Measurements from ENCODE around the gene CAMTA1. TPM values are rescaled to one million over a fixed set of nuclear protein-coding genes. Genes with fewer than 3 reads are reported as not detected.

The CAMTA1 gene
- total RNA-seq, 1 donor from 2014 or later, result 77.6 TPM

DNA sequence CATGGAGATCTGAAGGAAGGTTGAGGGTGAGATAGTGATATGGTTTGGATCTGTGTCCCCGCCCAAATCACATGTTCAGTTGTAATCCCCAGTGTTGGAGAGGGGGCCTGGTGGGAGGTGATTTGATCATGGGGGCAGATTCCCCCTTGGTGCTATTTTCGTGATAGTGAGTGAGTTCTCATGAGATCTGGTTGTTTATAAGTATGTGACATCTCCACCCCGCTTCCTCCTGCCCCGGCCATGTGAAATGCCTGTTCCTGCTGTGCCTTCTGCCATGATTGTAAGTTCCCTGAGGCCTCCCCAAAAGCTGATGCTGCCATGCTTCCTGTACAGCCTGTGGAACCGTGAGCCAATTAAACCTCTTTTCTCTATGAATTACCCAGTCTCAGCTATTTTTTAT is 533.9 kb downstream of the CAMTA1 start:
- Mint-ChIP-seq H3K4me3 (ENCODE audit: unreplicated experiment) (no peak overlapping the region), H3K36me3 (ENCODE audit: low read depth, unreplicated experiment) (no peaks in the 10 kb centered on the region), H3K27ac (ENCODE audit: unreplicated experiment) (no peak overlapping the region), H3K9me3 (ENCODE audit: unreplicated experiment) (peaks cover 6% of the 10 kb centered on the region), H3K4me1 (ENCODE audit: low read depth, unreplicated experiment) (peaks cover 2% of the 10 kb centered on the region), H3K27me3 (ENCODE audit: low read depth, unreplicated experiment) (no peaks in the 10 kb centered on the region)
- Histone ChIP-seq H3K9ac (ENCODE audit: low read length) (no peak overlapping the region), H3K9me3 (ENCODE audit: insufficient read depth, low read depth, low read length) (no peaks in the 10 kb centered on the region), H3K36me3 (ENCODE audit: insufficient read depth, low read length) (no peaks in the 10 kb centered on the region), H4K20me1 (ENCODE audit: insufficient read depth, low read length) (no peaks in the 10 kb centered on the region), H3K27ac (ENCODE audit: low read depth, low read length) (no peak overlapping the region), H3K4me1 (ENCODE audit: insufficient read depth, low read length) (no peaks in the 10 kb centered on the region), H3K79me2 (ENCODE audit: insufficient read depth, low read length) (no peaks in the 10 kb centered on the region), H3K4me2 (ENCODE audit: low read length) (no peak overlapping the region), H3K27me3 (ENCODE audit: insufficient read depth, low read length) (no peaks in the 10 kb centered on the region), H3K4me3 (ENCODE audit: insufficient read depth, low read depth, low read length) (no peak overlapping the region), H2AFZ (ENCODE audit: low read depth, low read length) (no peak overlapping the region)
- DNase-seq (ENCODE audit: low read depth) (no peak), FAIRE-seq (no peak)
- TF ChIP-seq, protein P1, sequence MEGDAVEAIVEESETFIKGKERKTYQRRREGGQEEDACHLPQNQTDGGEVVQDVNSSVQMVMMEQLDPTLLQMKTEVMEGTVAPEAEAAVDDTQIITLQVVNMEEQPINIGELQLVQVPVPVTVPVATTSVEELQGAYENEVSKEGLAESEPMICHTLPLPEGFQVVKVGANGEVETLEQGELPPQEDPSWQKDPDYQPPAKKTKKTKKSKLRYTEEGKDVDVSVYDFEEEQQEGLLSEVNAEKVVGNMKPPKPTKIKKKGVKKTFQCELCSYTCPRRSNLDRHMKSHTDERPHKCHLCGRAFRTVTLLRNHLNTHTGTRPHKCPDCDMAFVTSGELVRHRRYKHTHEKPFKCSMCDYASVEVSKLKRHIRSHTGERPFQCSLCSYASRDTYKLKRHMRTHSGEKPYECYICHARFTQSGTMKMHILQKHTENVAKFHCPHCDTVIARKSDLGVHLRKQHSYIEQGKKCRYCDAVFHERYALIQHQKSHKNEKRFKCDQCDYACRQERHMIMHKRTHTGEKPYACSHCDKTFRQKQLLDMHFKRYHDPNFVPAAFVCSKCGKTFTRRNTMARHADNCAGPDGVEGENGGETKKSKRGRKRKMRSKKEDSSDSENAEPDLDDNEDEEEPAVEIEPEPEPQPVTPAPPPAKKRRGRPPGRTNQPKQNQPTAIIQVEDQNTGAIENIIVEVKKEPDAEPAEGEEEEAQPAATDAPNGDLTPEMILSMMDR (IDR thresholded peaks at IDR 0.05; ENCODE audit: insufficient read depth, low read depth, low read length), result no peak
- TF ChIP-seq EZH2 (IDR thresholded peaks at IDR 0.05; ENCODE audit: insufficient read depth, low read length), result no peak

DNA sequence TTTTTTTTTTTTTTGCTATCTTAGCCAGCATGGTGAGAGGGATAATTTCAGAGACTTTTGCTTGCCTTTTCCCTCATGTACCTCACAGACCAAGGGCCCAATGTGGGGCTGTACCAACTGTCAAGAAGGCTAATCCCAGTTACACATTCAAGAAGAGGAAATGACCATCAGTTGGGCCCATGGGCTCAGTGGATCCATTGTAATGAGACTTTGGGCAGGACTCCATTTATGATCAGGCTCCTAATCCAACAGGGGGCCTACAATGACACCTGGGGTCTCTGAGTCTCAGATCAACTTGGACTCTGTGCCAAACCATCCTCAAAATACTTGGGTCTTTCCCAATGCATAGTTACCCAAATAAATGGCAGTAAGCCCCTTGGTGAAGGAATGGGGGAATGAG is 535.4 kb downstream of the CAMTA1 start:
- no peaks in the 10 kb centered on the region for H3K27me3 ChIP-seq (ENCODE audit: insufficient read depth, low read length)
- H2AFZ ChIP-seq (ENCODE audit: low read depth, low read length), result no peak overlapping the region
- no peaks in the 10 kb centered on the region for H3K4me1 ChIP-seq (ENCODE audit: insufficient read depth, low read length)
- Mint-ChIP-seq H3K36me3 (ENCODE audit: low read depth, unreplicated experiment) (no peaks in the 10 kb centered on the region), H3K27ac (ENCODE audit: unreplicated experiment) (no peak overlapping the region), H3K27me3 (ENCODE audit: low read depth, unreplicated experiment) (peaks cover 4% of the 10 kb centered on the region), H3K9me3 (ENCODE audit: unreplicated experiment) (peaks cover 3% of the 10 kb centered on the region), H3K4me1 (ENCODE audit: low read depth, unreplicated experiment) (no peaks in the 10 kb centered on the region), H3K4me3 (ENCODE audit: unreplicated experiment) (no peak overlapping the region)
- DNase-seq (ENCODE audit: low read depth) (no peak), FAIRE-seq (no peak)
- H3K36me3 ChIP-seq (ENCODE audit: insufficient read depth, low read length), result no peaks in the 10 kb centered on the region
- no peaks in the 10 kb centered on the region for H3K9me3 ChIP-seq (ENCODE audit: insufficient read depth, low read depth, low read length)
- TF ChIP-seq, protein P1 (IDR thresholded peaks at IDR 0.05; ENCODE audit: insufficient read depth, low read depth, low read length), result no peak
- TF ChIP-seq EZH2 (IDR thresholded peaks at IDR 0.05; ENCODE audit: insufficient read depth, low read length), result no peak
- no peak overlapping the region for H3K9ac ChIP-seq (ENCODE audit: low read length)
- no peaks in the 10 kb centered on the region for H3K79me2 ChIP-seq (ENCODE audit: insufficient read depth, low read length)
- H4K20me1 ChIP-seq (ENCODE audit: insufficient read depth, low read length), result no peaks in the 10 kb centered on the region
- H3K4me3 ChIP-seq (ENCODE audit: insufficient read depth, low read depth, low read length), result no peak overlapping the region
- no peak overlapping the region for H3K4me2 ChIP-seq (ENCODE audit: low read length)
- no peak overlapping the region for H3K27ac ChIP-seq (ENCODE audit: low read depth, low read length)

DNA sequence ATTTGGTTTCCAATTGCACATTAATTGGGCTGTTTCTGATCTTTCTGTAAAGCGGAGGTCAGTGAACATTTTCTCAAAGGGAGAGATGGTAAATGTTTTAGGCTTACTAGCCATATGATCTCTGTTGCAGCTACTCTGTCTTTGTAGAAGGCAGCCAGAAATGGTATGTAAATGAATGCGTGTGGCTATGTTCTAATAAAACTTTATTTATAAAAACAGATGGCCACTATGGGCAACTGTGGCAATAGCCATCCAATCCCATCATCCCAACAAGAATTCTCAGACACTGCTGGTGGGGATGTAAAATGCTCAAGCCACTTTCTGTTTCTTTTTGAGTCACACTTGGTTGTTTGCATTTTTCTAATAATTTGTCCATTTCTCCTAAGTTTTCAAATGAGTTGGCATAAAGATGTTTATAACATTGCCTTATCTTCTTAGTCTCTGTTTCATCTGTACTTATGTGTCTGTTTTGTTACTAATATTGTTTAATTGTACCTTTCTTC is 537.1 kb downstream of the CAMTA1 start:
- no peak for FAIRE-seq
- peaks cover 7% of the 10 kb centered on the region for H3K9me3 Mint-ChIP-seq (ENCODE audit: unreplicated experiment)

More for the DNA sequence above, 537.1 kb downstream of the CAMTA1 start:
- Histone ChIP-seq H3K4me3 (ENCODE audit: insufficient read depth, low read depth, low read length) (no peak overlapping the region), H3K4me1 (ENCODE audit: insufficient read depth, low read length) (no peaks in the 10 kb centered on the region), H3K27me3 (ENCODE audit: insufficient read depth, low read length) (no peaks in the 10 kb centered on the region), H3K27ac (ENCODE audit: low read depth, low read length) (no peak overlapping the region), H3K4me2 (ENCODE audit: low read length) (no peak overlapping the region), H3K36me3 (ENCODE audit: insufficient read depth, low read length) (no peaks in the 10 kb centered on the region), H3K79me2 (ENCODE audit: insufficient read depth, low read length) (no peaks in the 10 kb centered on the region), H4K20me1 (ENCODE audit: insufficient read depth, low read length) (no peaks in the 10 kb centered on the region), H2AFZ (ENCODE audit: low read depth, low read length) (no peak overlapping the region), H3K9ac (ENCODE audit: low read length) (no peak overlapping the region), H3K9me3 (ENCODE audit: insufficient read depth, low read depth, low read length) (no peaks in the 10 kb centered on the region)
- Mint-ChIP-seq H3K4me1 (ENCODE audit: low read depth, unreplicated experiment) (no peaks in the 10 kb centered on the region), H3K27me3 (ENCODE audit: low read depth, unreplicated experiment) (peaks cover 4% of the 10 kb centered on the region), H3K27ac (ENCODE audit: unreplicated experiment) (no peak overlapping the region), H3K4me3 (ENCODE audit: unreplicated experiment) (no peak overlapping the region), H3K36me3 (ENCODE audit: low read depth, unreplicated experiment) (no peaks in the 10 kb centered on the region)
- TF ChIP-seq, protein P1 (IDR thresholded peaks at IDR 0.05; ENCODE audit: insufficient read depth, low read depth, low read length), result no peak
- no peak for TF ChIP-seq EZH2 (IDR thresholded peaks at IDR 0.05; ENCODE audit: insufficient read depth, low read length)
- DNase-seq (ENCODE audit: low read depth), result no peak

Measured in astrocyte (in vitro differentiated cells and primary cell).